K562 (cell line): ENCODE measurements around the gene PFN3. TPM values are rescaled to one million over a fixed set of nuclear protein-coding genes. Genes with fewer than 3 reads are reported as not detected.

Source experiments
- ATAC-seq: fragments of 200-7000 bp; cut with Tn5 transposase; 3 replicates; pipeline ENCODE4 v1.9.1; 2020; ENCODE audit warnings: moderate library complexity
- BruUV-seq: library from RNA; stranded (reverse); fragments of 400-500 nt; replicated peaks from 2 replicates; lab custom pipeline; 2021; lab: Mats Ljungman, UMichigan
- CTCF ChIA-PET: fragments of 300-600 bp; formaldehyde crosslinking; extraction: SDS; loops from one replicate; lab custom pipeline; 2021; ENCODE audit warnings: low intra/inter-chr PET ratio; lab: Yijun Ruan, JAX
- POLR2A ChIA-PET: fragments of 300-600, 350-650 bp; sonication (Branson Sonifier 250); formaldehyde crosslinking; extraction: SDS; loops from one replicate; lab custom pipeline; 2021; ENCODE audit warnings: antibody characterized with exemption, inconsistent platforms; lab: Yijun Ruan, JAX
- DNase-seq, 4 experiments: peaks; one replicate each; pipeline versions ENCODE4 v3.0.0 to v3.0.0-alpha.2; 2011 to 2018; ENCODE audit warnings: low spot score in 3 of 4, mixed read lengths in 3 of 4; ENCODE audit errors: extremely low read depth in 1 of 4
- FAIRE-seq: peaks from 2 replicates; lab custom pipeline; 2011; peaks lifted over from hg19 to GRCh38; lab: Jason Lieb, UNC
- H2AFZ ChIP-seq: 2 replicates; pipeline ENCODE4 v1.6.0; 2011; ENCODE audit warnings: low read depth, low read length, control low read depth, inconsistent platforms
- H3K27ac ChIP-seq: fragments of 200-600 bp; 3 replicates; pipeline ENCODE4 v1.8.0; 2011; ENCODE audit warnings: low read depth, mild to moderate bottlenecking, control low read depth, inconsistent platforms, low read length, moderate library complexity, mixed read lengths; ENCODE audit errors: extremely low read depth
- H3K27me3 ChIP-seq, 2 experiments: fragments of 300-600 bp in 1 of 2; 2 replicates in 1 of 2; 3 replicates in 1 of 2; pipeline versions ENCODE4 v1.6.0 to v1.8.0; 2011; ENCODE audit warnings: inconsistent platforms in 2 of 2, low read length in 2 of 2, mild to moderate bottlenecking in 1 of 2, mixed read lengths in 1 of 2, moderate library complexity in 1 of 2; ENCODE audit not compliant: control insufficient read depth in 2 of 2, insufficient read depth in 2 of 2
- H3K36me3 ChIP-seq: fragments of 300-600 bp; 3 replicates; pipeline ENCODE4 v1.8.0; 2011; ENCODE audit warnings: mild to moderate bottlenecking, low read length, inconsistent platforms; ENCODE audit not compliant: control insufficient read depth, insufficient read depth
- H3K4me1 ChIP-seq, 2 experiments: fragments of 200-600 bp in 1 of 2; replicated peaks in 1 of 2; 2 replicates in 1 of 2; 3 replicates in 1 of 2; pipeline versions ENCODE4 v1.5.1 to v1.8.0; 2011; ENCODE audit warnings: inconsistent platforms in 2 of 2, low read length in 2 of 2, mild to moderate bottlenecking in 1 of 2, mixed read lengths in 1 of 2, moderate library complexity in 1 of 2; ENCODE audit not compliant: control insufficient read depth in 2 of 2, insufficient read depth in 2 of 2
- H3K4me2 ChIP-seq: 2 replicates; pipeline ENCODE4 v1.6.1; 2011; ENCODE audit warnings: low read length, control low read depth, inconsistent platforms, mixed read lengths; ENCODE audit not compliant: insufficient read depth
- H3K4me3 ChIP-seq: fragments of 200-600 bp; sonication (generic), shearing (Covaris generic); 2 replicates; pipeline ENCODE4 v1.5.1; 2016; ENCODE audit warnings: control low read depth, inconsistent platforms
- H3K79me2 ChIP-seq: fragments of 200-600 bp; 3 replicates; pipeline ENCODE4 v1.8.0; 2011; ENCODE audit warnings: low read length, inconsistent platforms; ENCODE audit not compliant: control insufficient read depth, insufficient read depth
- H3K9ac ChIP-seq, 2 experiments: 2 replicates each; pipeline versions ENCODE4 v1.6.0 to v1.6.1; 2011; ENCODE audit warnings: low read depth in 2 of 2, low read length in 2 of 2, control low read depth in 1 of 2, inconsistent platforms in 1 of 2, mild to moderate bottlenecking in 1 of 2, mixed read lengths in 1 of 2; ENCODE audit not compliant: insufficient read depth in 1 of 2
- H3K9me1 ChIP-seq: one replicate; pipeline ENCODE4 v1.6.0; 2011; ENCODE audit warnings: inconsistent platforms, mild to moderate bottlenecking, low read length, moderate library complexity; ENCODE audit not compliant: control insufficient read depth, insufficient read depth
- H3K9me3 ChIP-seq: replicated peaks from 2 replicates; pipeline ENCODE4 v1.5.1; 2011; ENCODE audit warnings: low read depth, low read length, inconsistent platforms; ENCODE audit not compliant: control insufficient read depth, insufficient read depth
- H4K20me1 ChIP-seq: replicated peaks from 2 replicates; pipeline ENCODE4 v1.6.1; 2011; ENCODE audit warnings: low read length, inconsistent platforms, mixed read lengths; ENCODE audit not compliant: control insufficient read depth, insufficient read depth
- BRD4 ChIP-seq: fragments of 200-600 bp; sonication (generic); IDR thresholded peaks from 2 replicates; pipeline ENCODE4 v1.6.1; 2017; ENCODE audit warnings: inconsistent platforms
- BRF2 ChIP-seq: IDR thresholded peaks from 3 replicates; pipeline ENCODE4 v1.6.1; 2011; ENCODE audit warnings: borderline replicate concordance, mild to moderate bottlenecking; ENCODE audit not compliant: insufficient read length, insufficient read depth
- CHCHD3 ChIP-seq: fragments of 250-450 bp; sonication (Bioruptor Pico); IDR thresholded peaks from 2 replicates; pipeline ENCODE4 v2.1.2; 2022; ENCODE audit warnings: mild to moderate bottlenecking
- E2F3 ChIP-seq: fragments of 250-450 bp; sonication (Bioruptor Pico); IDR thresholded peaks from 2 replicates; pipeline ENCODE4 v1.4.0; 2020; ENCODE audit warnings: mild to moderate bottlenecking
- FOXM1 ChIP-seq, 2 experiments: fragments of 450-650 bp in 1 of 2; sonication (generic) in 1 of 2; formaldehyde crosslinking in 1 of 2; IDR thresholded peaks; 2 replicates each; pipeline versions ENCODE4 v1.6.1 to v1.9.0; 2017 to 2022; ENCODE audit warnings: low read depth in 2 of 2, mild to moderate bottlenecking in 2 of 2, missing genetic modification reagents in 1 of 2, moderate library complexity in 1 of 2
- KLF16 ChIP-seq: IDR thresholded peaks from 2 replicates; pipeline ENCODE4 v1.6.1; 2016; ENCODE audit warnings: antibody characterized with exemption
- L3MBTL2 ChIP-seq: fragments of 450-650 bp; IDR thresholded peaks from 2 replicates; pipeline ENCODE4 v1.6.1; 2016; ENCODE audit warnings: mild to moderate bottlenecking, moderate library complexity
- PKNOX1 ChIP-seq: fragments of 450-650 bp; IDR thresholded peaks from 2 replicates; pipeline ENCODE4 v1.6.1; 2016
- PML ChIP-seq: IDR thresholded peaks from 2 replicates; pipeline ENCODE4 v1.6.1; 2012; ENCODE audit warnings: low read length, inconsistent platforms
- SPI1 ChIP-seq: IDR thresholded peaks from 2 replicates; pipeline ENCODE4 v1.6.1; 2011; ENCODE audit warnings: low read depth, low read length, control low read depth, borderline replicate concordance
- ZBTB1 ChIP-seq: sonication (generic); formaldehyde crosslinking; IDR thresholded peaks from 2 replicates; pipeline ENCODE4 v1.8.1; 2023; ENCODE audit warnings: missing genetic modification reagents, low read depth, mild to moderate bottlenecking, borderline replicate concordance
- ZBTB34 ChIP-seq: fragments of 250-450 bp; sonication (Bioruptor Pico); IDR thresholded peaks from 2 replicates; pipeline ENCODE4 v1.8.0; 2021; ENCODE audit warnings: mild to moderate bottlenecking, moderate library complexity
- WGBS: fragments of 100-300 bp; shearing (Covaris generic); methylation state at CpG from one replicate; pipeline ENCODE4 v1.1.6; 2016; ENCODE audit warnings: low coverage, mixed read lengths; ENCODE audit not compliant: insufficient coverage; ENCODE audit errors: missing lambda C conversion rate; 5-methylcytosine and 5-hydroxymethylcytosine counted together
- in situ Hi-C: fragments of 300-500 bp; cut with MboI; formaldehyde crosslinking; loops from 4 replicates; pipeline ENCODE4 v1.15.0; 2018; ENCODE audit warnings: inconsistent platforms, mixed read lengths
- intact Hi-C: fragments of 100-400 bp; cut with micrococcal nuclease; formaldehyde crosslinking; loops from 2 replicates; pipeline ENCODE4 v1.14.2; 2022
- polyA plus RNA-seq, 8 experiments: library from polyadenylated mRNA; depleted of rRNA in 4 of 8; stranded (reverse) in 5 of 8; unstranded in 3 of 8; fragments of >200 nt; fragmentation: Nextera tagmentation in 2 of 8; fragmentation: Illumina TruSeq in 1 of 8; extraction: Ambion mirVana in 2 of 8; extraction: Trizol in 1 of 8; gene quantifications; 2 replicates each; pipeline versions ENCODE4 v1.2.1 to v1.2.3, GENCODE V29; 2011 to 2014; ENCODE audit warnings: inconsistent platforms in 1 of 8, missing spikeins in 1 of 8
- total RNA-seq, 7 experiments: library from RNA; depleted of rRNA in 6 of 7; stranded (reverse); fragments of >200 nt in 6 of 7; fragmentation: Illumina TruSeq in 2 of 7; extraction: Trizol in 2 of 7; gene quantifications; 2 replicates each; pipeline versions ENCODE4 v1.2.1 to v1.2.3, GENCODE V29; 2011 to 2021; ENCODE audit warnings: low replicate concordance in 1 of 7

Gene PFN3
- total and polyA plus RNA-seq, 9 of the 15 experiments (the other 6 are each of a cell fraction or from before 2014, with no cell fraction given) = not detected

GRCh38 chr5:177383181-177383580 lies 17.3 kb downstream of the PFN3 start:
- no peak overlapping the region for H3K4me3 ChIP-seq
- H3K27me3 ChIP-seq = peaks cover 0 to 12% of the 10 kb centered on the region in 2 experiments; a peak in 2 of 5 replicates
- peaks cover 14 to 36% of the 10 kb centered on the region in 2 experiments for H3K4me1 ChIP-seq
- H3K9me1 ChIP-seq = peaks cover 2% of the 10 kb centered on the region
- FAIRE-seq = no peak
- no peaks in the 10 kb centered on the region for H4K20me1 ChIP-seq
- no peak for TF ChIP-seq PML
- TF ChIP-seq BRD4 = no peak
- no peak for TF ChIP-seq E2F3 (CRISPR knock-in tag)
- no peak for TF ChIP-seq FOXM1 (IDR thresholded peaks at IDR 0.05; ENCODE audit: low read depth)
- TF ChIP-seq FOXM1 (CRISPR knock-in tag; IDR thresholded peaks at IDR 0.05; ENCODE audit: low read depth) = no peak
- TF ChIP-seq, all 486 proteins: peak for 0
- ChIA-PET CTCF (no interaction called here), POLR2A (interaction anchor here (0.7 to 1.0 kb wide), 5 partner anchors 10 to 41 kb away, joined by 3 to 6 read pairs (median 3); no protein-coding TSS in a partner anchor)
- Histone ChIP-seq H2AFZ (no peak overlapping the region), H3K79me2 (no peaks in the 10 kb centered on the region), H3K27ac (no peak overlapping the region), H3K36me3 (no peaks in the 10 kb centered on the region), H3K4me2 (no peak overlapping the region), H3K9me3 (no peaks in the 10 kb centered on the region), H3K9ac (no peak overlapping the region; a peak in 1 of 4 replicates)
- intact Hi-C loops (no loop called here), in situ Hi-C loops (no loop called here)
- no TSS peak for BruUV-seq
- 58% methylated on average over 9 of the region's 9 CpGs for WGBS
- DNase-seq (no peak), ATAC-seq (no peak)

DNA sequence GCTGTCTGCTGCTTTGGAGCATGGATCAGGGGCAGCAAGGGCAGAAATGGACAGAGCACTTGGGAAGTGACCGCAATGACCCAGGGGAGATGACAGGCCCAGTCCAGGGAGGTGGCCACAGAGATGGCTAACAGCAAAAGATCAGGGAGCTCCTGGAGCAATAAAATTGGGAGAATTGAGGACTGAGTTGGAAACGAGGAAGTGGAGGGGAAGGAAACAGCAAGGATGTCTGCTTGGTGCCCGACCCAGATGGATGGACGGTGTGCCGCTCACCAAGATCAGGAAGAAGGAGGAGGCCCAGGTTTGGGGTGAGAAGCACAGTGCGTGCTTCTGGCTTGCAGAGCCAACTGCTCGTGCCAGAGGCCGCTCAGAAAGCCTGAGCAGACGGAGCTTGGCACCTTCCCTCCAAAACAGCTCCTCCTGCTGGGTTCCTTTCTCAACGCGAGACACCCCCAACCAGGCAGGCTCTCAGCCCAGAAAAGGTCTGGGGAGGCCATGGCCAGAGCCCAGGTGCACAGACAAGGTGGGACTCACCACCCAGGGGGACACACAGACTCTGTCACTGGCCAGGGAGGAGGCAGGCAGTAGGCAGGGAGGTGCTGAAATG lies 17.9 kb downstream of the PFN3 start:
- Histone ChIP-seq H3K27me3 (peaks cover 0 to 12% of the 10 kb centered on the region in 2 experiments; a peak in 2 of 5 replicates), H3K27ac (no peak overlapping the region), H3K9ac (peak overlapping the region in 1 of 2 experiments; percentile 77; a peak in 2 of 4 replicates), H3K4me3 (no peak overlapping the region), H3K4me1 (peaks cover 16 to 43% of the 10 kb centered on the region in 2 experiments), H3K4me2 (no peak overlapping the region), H3K79me2 (no peaks in the 10 kb centered on the region), H3K9me3 (no peaks in the 10 kb centered on the region), H4K20me1 (no peaks in the 10 kb centered on the region), H2AFZ (peak overlapping the region; percentile 58; the same call in 1 of the 2 replicates), H3K9me1 (peaks cover 4% of the 10 kb centered on the region), H3K36me3 (no peaks in the 10 kb centered on the region)
- in situ Hi-C loops (no loop called here), intact Hi-C loops (no loop called here)
- DNase-seq = no peak
- FAIRE-seq = no peak
- WGBS = 44% methylated on average over 9 of the region's 11 CpGs
- POLR2A ChIA-PET = interaction anchor here (0.6 to 1.0 kb wide), 5 partner anchors 10 to 45 kb away, joined by 3 to 6 read pairs (median 3); no protein-coding TSS in a partner anchor
- CTCF ChIA-PET = no interaction called here
- BruUV-seq = no TSS peak
- peak; percentile 10; the same call in 1 of the 3 replicates for ATAC-seq
- no peak for TF ChIP-seq PKNOX1
- no peak for TF ChIP-seq ZBTB34
- no peak for TF ChIP-seq ZBTB1 (CRISPR knock-in tag)
- no peak for TF ChIP-seq BRF2
- 0 out of 2 replicates have a peak, but pooled peaks have one; percentile 57 for TF ChIP-seq SPI1
- no peak for TF ChIP-seq CHCHD3
- TF ChIP-seq L3MBTL2 = peak; percentile 34; the same call in 1 of the 2 replicates
- no peak for TF ChIP-seq KLF16
